Uterus (tissue), 4 donors: ENCODE data around the gene TADA3. TPM values are rescaled to one million over a fixed set of nuclear protein-coding genes. Genes with fewer than 3 reads are reported as not detected.

Experiments used
- DNase-seq, 2 donors: peaks; one replicate each; pipeline ENCODE4 v3.0.0-alpha.2; 2019 to 2020
- H3K27ac ChIP-seq, 2 donors: fragments of 200-600 bp; sonication (generic); 1 replicate in 1 of 2; 2 replicates in 1 of 2; pipeline ENCODE4 v1.5.1; 2016 to 2018
- H3K27me3 ChIP-seq, 2 donors: fragments of 200-600 bp; sonication (generic); one replicate each; pipeline ENCODE4 v1.5.1; 2018 to 2019; ENCODE audit warnings: control low read depth in 1 of 2
- H3K36me3 ChIP-seq, 2 donors: fragments of 200-600 bp; sonication (generic); one replicate each; pipeline ENCODE4 v1.5.1; 2019; ENCODE audit warnings: control low read depth in 1 of 2
- H3K4me1 ChIP-seq, 2 donors: fragments of 200-600 bp; sonication (generic); one replicate each; pipeline ENCODE4 v1.5.1; 2018 to 2019; ENCODE audit warnings: control low read depth in 1 of 2
- H3K4me3 ChIP-seq, 2 donors: fragments of 200-600 bp; sonication (generic); 1 replicate in 1 of 2; 2 replicates in 1 of 2; pipeline ENCODE4 v1.5.1; 2018 to 2019; ENCODE audit warnings: mild to moderate bottlenecking in 1 of 2
- H3K9me3 ChIP-seq, 2 donors: fragments of 200-600 bp; sonication (generic); one replicate each; pipeline ENCODE4 v1.5.1; 2019; ENCODE audit warnings: control low read depth in 1 of 2
- POLR2A ChIP-seq, 2 donors: fragments of 450-650 bp; IDR thresholded peaks; one replicate each; pipeline ENCODE4 v1.6.1; 2016; ENCODE audit warnings: antibody characterized with exemption in 2 of 2, mild to moderate bottlenecking in 1 of 2, moderate library complexity in 1 of 2
- intact Hi-C: fragments of 100-400 bp; cut with DNase I; formaldehyde crosslinking; loops from one replicate; pipeline ENCODE4 v1.15.1; 2023; ENCODE audit warnings: low total_unique reads
- total RNA-seq, 4 donors: library from RNA; depleted of rRNA in 3 of 4; stranded (reverse); fragments of >200 nt in 3 of 4; gene quantifications; one replicate each; pipeline versions ENCODE4 v1.1.0 to v1.2.4, GENCODE V29; 2014 to 2023
- TF ChIP-seq, protein P1 (sequence below), 4 experiments: fragments of 200-600 bp in 2 of 4; fragments of 450-650 bp in 2 of 4; sonication (generic) in 2 of 4; IDR thresholded peaks; one replicate each; pipeline ENCODE4 v1.5.1; 2016 to 2019; ENCODE audit warnings: antibody characterized with exemption in 4 of 4, mild to moderate bottlenecking in 2 of 4, moderate library complexity in 1 of 4
- donor health status: DM: yes; HTN: yes; CAD: no.

Gene TADA3
- total RNA-seq, 4 donors from 2014 or later = 35.9 to 65.4 (median 55.3) TPM

- H3K9me3 ChIP-seq = no peaks in the 10 kb centered on the region
- TF ChIP-seq, protein P1, sequence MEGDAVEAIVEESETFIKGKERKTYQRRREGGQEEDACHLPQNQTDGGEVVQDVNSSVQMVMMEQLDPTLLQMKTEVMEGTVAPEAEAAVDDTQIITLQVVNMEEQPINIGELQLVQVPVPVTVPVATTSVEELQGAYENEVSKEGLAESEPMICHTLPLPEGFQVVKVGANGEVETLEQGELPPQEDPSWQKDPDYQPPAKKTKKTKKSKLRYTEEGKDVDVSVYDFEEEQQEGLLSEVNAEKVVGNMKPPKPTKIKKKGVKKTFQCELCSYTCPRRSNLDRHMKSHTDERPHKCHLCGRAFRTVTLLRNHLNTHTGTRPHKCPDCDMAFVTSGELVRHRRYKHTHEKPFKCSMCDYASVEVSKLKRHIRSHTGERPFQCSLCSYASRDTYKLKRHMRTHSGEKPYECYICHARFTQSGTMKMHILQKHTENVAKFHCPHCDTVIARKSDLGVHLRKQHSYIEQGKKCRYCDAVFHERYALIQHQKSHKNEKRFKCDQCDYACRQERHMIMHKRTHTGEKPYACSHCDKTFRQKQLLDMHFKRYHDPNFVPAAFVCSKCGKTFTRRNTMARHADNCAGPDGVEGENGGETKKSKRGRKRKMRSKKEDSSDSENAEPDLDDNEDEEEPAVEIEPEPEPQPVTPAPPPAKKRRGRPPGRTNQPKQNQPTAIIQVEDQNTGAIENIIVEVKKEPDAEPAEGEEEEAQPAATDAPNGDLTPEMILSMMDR (IDR thresholded peaks at IDR 0.05) = peak in 2 of 4 experiments; percentile 16 to 18
- peak; percentile 48 to 58 for TF ChIP-seq POLR2A (IDR thresholded peaks at IDR 0.05)
- peak within 1 kb of the TSS; percentile 91 to 92 for H3K27ac ChIP-seq
- H3K27me3 ChIP-seq = no peaks in the 10 kb centered on the region
- DNase-seq = peak; percentile 98 to 99
- H3K4me1 ChIP-seq = peaks cover 0 to 3% of the 10 kb centered on the region in 2 donors
- no peaks in the 10 kb centered on the region for H3K36me3 ChIP-seq
- intact Hi-C loops = no loop called here
- H3K4me3 ChIP-seq = peak within 1 kb of the TSS; percentile 65 to 82
Measured at GRCh38 chr3:9749645-9750555, 42.4 kb downstream of the TADA3 start, which contains the start of gene OGG1. OGG1 (plus strand) TSS chr3:9749952; CDS start chr3:9750287, 335 bp downstream.

DNA sequence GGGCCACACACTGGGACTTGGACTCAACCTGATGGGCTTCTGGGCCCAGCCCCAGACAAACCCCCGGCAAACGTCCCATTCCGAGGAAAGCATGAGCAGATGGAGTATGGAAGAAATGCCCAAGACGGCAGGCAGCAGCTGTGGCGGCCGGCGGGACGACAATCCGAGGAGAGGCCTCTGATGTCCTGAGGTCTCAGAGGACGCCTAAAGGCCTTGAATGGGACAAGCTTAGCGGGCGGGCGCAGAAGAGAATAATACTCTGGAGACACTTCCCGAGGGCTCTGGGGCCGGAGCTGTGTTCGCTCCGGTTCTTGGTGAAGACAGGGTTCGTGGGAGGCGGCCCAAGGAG lies 43.0 kb downstream of the TADA3 start:
- Histone ChIP-seq H3K9me3 (no peaks in the 10 kb centered on the region), H3K36me3 (no peaks in the 10 kb centered on the region), H3K4me3 (peak overlapping the region; percentile 65 to 82), H3K4me1 (peaks cover 0 to 3% of the 10 kb centered on the region in 2 donors), H3K27me3 (no peaks in the 10 kb centered on the region), H3K27ac (peak overlapping the region; percentile 91 to 92)
- no peak for DNase-seq
- intact Hi-C loops = no loop called here
- TF ChIP-seq, protein P1 (IDR thresholded peaks at IDR 0.05) = no peak
- no peak for TF ChIP-seq POLR2A (IDR thresholded peaks at IDR 0.05)

DNA sequence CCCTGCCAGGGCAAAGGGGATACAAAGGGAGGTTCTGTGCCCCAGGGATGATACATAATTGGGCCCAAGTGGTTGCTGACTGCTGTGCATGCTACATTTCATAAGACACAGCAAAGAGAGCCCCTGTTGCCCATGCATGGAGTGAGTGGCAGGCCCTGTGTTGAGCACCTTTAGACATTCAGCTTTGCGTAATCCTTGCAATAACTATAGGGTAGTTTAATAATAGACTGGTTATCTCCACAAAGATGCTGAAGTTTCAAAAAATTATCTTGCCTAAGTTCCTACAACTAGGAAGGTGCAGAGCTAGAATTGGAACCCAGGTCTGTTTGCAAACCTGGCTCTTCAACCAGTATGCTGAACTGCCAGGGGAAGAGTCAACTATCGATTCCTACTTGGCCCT lies 44.2 kb downstream of the TADA3 start:
- intact Hi-C loops = no loop called here
- H3K4me3 ChIP-seq = no peak overlapping the region
- no peak for DNase-seq
- TF ChIP-seq, protein P1 (IDR thresholded peaks at IDR 0.05) = no peak
- no peak for TF ChIP-seq POLR2A (IDR thresholded peaks at IDR 0.05)
- no peak overlapping the region for H3K27ac ChIP-seq
- H3K4me1 ChIP-seq = peaks cover 0 to 3% of the 10 kb centered on the region in 2 donors
- no peaks in the 10 kb centered on the region for H3K27me3 ChIP-seq
- H3K36me3 ChIP-seq = no peaks in the 10 kb centered on the region
- H3K9me3 ChIP-seq = no peaks in the 10 kb centered on the region

DNA sequence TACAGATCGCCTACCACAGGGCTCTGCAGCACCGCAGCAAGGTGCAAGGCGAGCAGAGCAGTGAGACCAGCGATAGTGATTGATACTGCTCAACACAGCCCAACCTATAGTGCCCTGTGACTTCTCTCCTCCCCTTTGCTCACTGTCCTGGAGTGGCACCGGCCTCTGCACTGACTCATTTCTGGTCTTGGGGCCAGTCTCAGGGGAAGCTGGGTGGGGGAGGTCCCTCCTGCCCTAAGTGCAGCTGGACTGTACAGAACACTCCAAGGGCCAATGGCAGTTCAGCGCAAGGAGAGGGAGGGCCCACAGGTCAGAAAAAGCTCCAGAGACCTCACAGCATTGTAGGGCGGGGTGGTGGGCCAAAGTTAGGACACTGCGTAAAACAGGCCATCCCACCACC lies 45.0 kb downstream of the TADA3 start:
- no peaks in the 10 kb centered on the region for H3K9me3 ChIP-seq
- H3K27me3 ChIP-seq = no peaks in the 10 kb centered on the region
- intact Hi-C loops = no loop called here
- H3K36me3 ChIP-seq = no peaks in the 10 kb centered on the region
- peaks cover 0 to 3% of the 10 kb centered on the region in 2 donors for H3K4me1 ChIP-seq
- no peak overlapping the region for H3K4me3 ChIP-seq
- no peak for DNase-seq
- no peak for TF ChIP-seq POLR2A (IDR thresholded peaks at IDR 0.05)
- TF ChIP-seq, protein P1 (IDR thresholded peaks at IDR 0.05) = no peak
- no peak overlapping the region for H3K27ac ChIP-seq

DNA sequence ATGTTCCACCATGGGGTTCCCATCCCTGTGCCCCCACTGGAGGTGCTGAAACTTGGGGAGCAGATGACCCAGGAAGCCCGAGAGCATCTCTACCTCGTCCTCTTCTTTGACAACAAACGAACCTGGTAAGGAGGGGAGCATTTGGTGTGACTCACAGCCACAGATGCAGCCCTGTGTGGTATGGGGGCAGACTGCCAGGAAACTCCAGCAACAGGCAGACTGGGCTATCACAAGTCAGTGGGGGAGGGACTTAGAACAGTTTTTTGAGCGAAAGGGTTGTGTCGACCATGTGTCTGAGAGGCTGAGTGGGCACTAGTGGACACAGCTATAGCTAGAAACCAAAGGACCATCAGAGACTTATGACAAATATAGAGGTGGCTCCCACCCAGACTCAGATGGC lies 45.9 kb downstream of the TADA3 start:
- intact Hi-C loops = no loop called here
- Histone ChIP-seq H3K27ac (no peak overlapping the region), H3K4me3 (no peak overlapping the region), H3K4me1 (peaks cover 0 to 3% of the 10 kb centered on the region in 2 donors), H3K9me3 (no peaks in the 10 kb centered on the region), H3K27me3 (no peaks in the 10 kb centered on the region), H3K36me3 (no peaks in the 10 kb centered on the region)
- DNase-seq = no peak
- no peak for TF ChIP-seq POLR2A (IDR thresholded peaks at IDR 0.05)
- TF ChIP-seq, protein P1 (IDR thresholded peaks at IDR 0.05) = no peak
